Neural progenitor cell (in vitro differentiated cells): ENCODE results near the gene XPC. TPM values are rescaled to one million over a fixed set of nuclear protein-coding genes. Genes with fewer than 3 reads are reported as not detected.

Source experiments
- DNase-seq: peaks from one replicate; pipeline ENCODE4 v3.0.0-alpha.2; 2016; ENCODE audit warnings: low spot score
- H2AFZ ChIP-seq: fragments of 200-600 bp; sonication (generic); replicated peaks from 2 replicates; pipeline ENCODE4 v1.6.1; 2016; ENCODE audit warnings: antibody characterized with exemption
- H3F3A ChIP-seq: fragments of 200-600 bp; sonication (generic); 2 replicates; pipeline ENCODE4 v1.6.1; 2016; ENCODE audit warnings: antibody characterized with exemption, low read depth
- H3K27ac ChIP-seq: fragments of 200-600 bp; sonication (generic); 2 replicates; pipeline ENCODE4 v1.5.1; 2016; ENCODE audit warnings: mild to moderate bottlenecking
- H3K27me3 ChIP-seq: fragments of 200-600 bp; sonication (generic); 2 replicates; pipeline ENCODE4 v1.6.1; 2016; ENCODE audit warnings: mild to moderate bottlenecking, moderate library complexity
- H3K36me3 ChIP-seq: fragments of 200-600 bp; sonication (generic); 2 replicates; pipeline ENCODE4 v1.5.1; 2016
- H3K4me1 ChIP-seq: fragments of 200-600 bp; sonication (generic); 2 replicates; pipeline ENCODE4 v1.6.1; 2016; ENCODE audit warnings: mixed run types
- H3K4me2 ChIP-seq: fragments of 200-600 bp; sonication (generic); 2 replicates; pipeline ENCODE4 v1.6.1; 2016
- H3K4me3 ChIP-seq: fragments of 200-600 bp; sonication (generic); 2 replicates; pipeline ENCODE4 v1.5.1; 2016
- H3K79me2 ChIP-seq: fragments of 200-600 bp; sonication (generic); 2 replicates; pipeline ENCODE4 v1.6.1; 2016; ENCODE audit warnings: low read depth
- H3K9ac ChIP-seq: fragments of 200-600 bp; sonication (generic); 2 replicates; pipeline ENCODE4 v1.6.1; 2016
- H3K9me3 ChIP-seq: fragments of 200-600 bp; sonication (generic); 2 replicates; pipeline ENCODE4 v1.5.1; 2016; ENCODE audit warnings: low read depth
- H4K20me1 ChIP-seq: fragments of 200-600 bp; sonication (generic); 2 replicates; pipeline ENCODE4 v1.6.1; 2016; ENCODE audit warnings: low read depth
- H3K27ac Mint-ChIP-seq: 3 replicates; pipeline ENCODE4 v1.8.0; 2021; ENCODE audit warnings: mixed read lengths
- H3K27me3 Mint-ChIP-seq: 2 replicates; pipeline ENCODE4 v1.8.0; 2022; ENCODE audit warnings: low read depth, mild to moderate bottlenecking, inconsistent platforms, moderate library complexity, mixed read lengths; ENCODE audit not compliant: insufficient read depth
- H3K36me3 Mint-ChIP-seq: 3 replicates; pipeline ENCODE4 v1.8.0; 2021; ENCODE audit warnings: mixed read lengths
- H3K4me1 Mint-ChIP-seq: 3 replicates; pipeline ENCODE4 v1.8.0; 2021; ENCODE audit warnings: mixed read lengths
- H3K4me3 Mint-ChIP-seq: 3 replicates; pipeline ENCODE4 v1.8.0; 2021; ENCODE audit warnings: mild to moderate bottlenecking, moderate library complexity, mixed read lengths
- H3K9me3 Mint-ChIP-seq: 3 replicates; pipeline ENCODE4 v1.8.0; 2020; ENCODE audit warnings: mixed read lengths
- CTCF ChIP-seq: fragments of 200-600 bp; sonication (generic); IDR thresholded peaks from 2 replicates; pipeline ENCODE4 v1.5.1; 2017; ENCODE audit warnings: antibody characterized with exemption, mild to moderate bottlenecking
- EZH2 ChIP-seq: fragments of 200-600 bp; sonication (generic); IDR thresholded peaks from 2 replicates; pipeline ENCODE4 v1.6.1; 2017; ENCODE audit warnings: antibody characterized with exemption, mild to moderate bottlenecking, moderate library complexity
- EZH2phosphoT487 ChIP-seq: fragments of 200-600 bp; sonication (generic); IDR thresholded peaks from 2 replicates; pipeline ENCODE4 v1.6.1; 2017; ENCODE audit warnings: antibody characterized with exemption
- total RNA-seq: library from RNA; depleted of rRNA; stranded (reverse); fragments of >200 nt; gene quantifications from 2 replicates; pipeline ENCODE4 v1.2.3, GENCODE V29; 2015; ENCODE audit warnings: low replicate concordance

Gene XPC
- total RNA-seq, 1 donor from 2014 or later, result 44.1 TPM

DNA sequence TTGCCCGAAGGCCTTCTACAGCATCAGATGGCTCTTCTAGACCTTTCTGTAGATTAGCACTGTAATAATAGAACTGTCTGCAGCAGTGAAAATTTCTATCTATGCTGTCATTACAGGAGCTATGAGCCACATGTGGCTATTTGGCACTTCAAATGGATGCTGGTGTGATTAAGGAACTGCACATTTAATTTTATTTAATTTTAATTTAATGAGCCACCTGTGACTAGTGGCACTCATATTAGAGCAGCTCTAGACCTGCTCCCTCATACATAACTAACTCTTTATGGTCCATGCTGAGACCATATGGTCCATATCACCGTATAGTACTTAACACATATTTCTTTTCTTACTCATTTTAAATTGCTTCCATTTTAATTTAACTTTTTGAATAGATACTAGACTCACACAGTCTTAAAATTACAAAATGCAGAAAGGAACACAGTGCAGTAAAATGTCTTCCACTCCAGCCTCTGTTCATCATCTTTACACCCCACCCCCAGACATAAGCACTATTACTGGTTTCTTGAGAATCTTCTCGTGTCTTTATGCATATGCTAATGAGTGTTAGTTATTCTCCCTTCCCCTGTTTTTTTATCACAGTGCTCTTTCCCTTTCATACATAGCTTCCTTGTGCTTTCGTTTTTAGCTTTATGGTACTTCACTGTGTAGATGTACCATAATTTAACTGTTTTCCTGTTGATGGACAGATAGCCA is 9.8 kb upstream of the XPC start:
- no peak overlapping the region for H3K9ac ChIP-seq
- no peaks in the 10 kb centered on the region for H3K27me3 ChIP-seq
- peaks cover 24% of the 10 kb centered on the region for H3K9me3 Mint-ChIP-seq
- H3K27me3 Mint-ChIP-seq, result no peaks in the 10 kb centered on the region
- H3K4me3 Mint-ChIP-seq, result no peak overlapping the region
- H2AFZ ChIP-seq, result no peak overlapping the region
- H3K79me2 ChIP-seq, result peaks cover 63% of the 10 kb centered on the region
- H3K36me3 ChIP-seq, result peaks cover 12% of the 10 kb centered on the region
- H3K9me3 ChIP-seq, result no peaks in the 10 kb centered on the region
- no peak overlapping the region for H3K27ac Mint-ChIP-seq
- H3K4me3 ChIP-seq, result no peak overlapping the region
- TF ChIP-seq EZH2phosphoT487 (no peak), CTCF (no peak), EZH2 (no peak)
- no peaks in the 10 kb centered on the region for H3K4me1 ChIP-seq
- no peak for DNase-seq
- no peaks in the 10 kb centered on the region for H4K20me1 ChIP-seq
- H3K4me1 Mint-ChIP-seq, result no peaks in the 10 kb centered on the region
- H3K27ac ChIP-seq, result no peak overlapping the region
- peaks cover 57% of the 10 kb centered on the region for H3K36me3 Mint-ChIP-seq
- no peaks in the 10 kb centered on the region for H3F3A ChIP-seq
- H3K4me2 ChIP-seq, result no peak overlapping the region

DNA sequence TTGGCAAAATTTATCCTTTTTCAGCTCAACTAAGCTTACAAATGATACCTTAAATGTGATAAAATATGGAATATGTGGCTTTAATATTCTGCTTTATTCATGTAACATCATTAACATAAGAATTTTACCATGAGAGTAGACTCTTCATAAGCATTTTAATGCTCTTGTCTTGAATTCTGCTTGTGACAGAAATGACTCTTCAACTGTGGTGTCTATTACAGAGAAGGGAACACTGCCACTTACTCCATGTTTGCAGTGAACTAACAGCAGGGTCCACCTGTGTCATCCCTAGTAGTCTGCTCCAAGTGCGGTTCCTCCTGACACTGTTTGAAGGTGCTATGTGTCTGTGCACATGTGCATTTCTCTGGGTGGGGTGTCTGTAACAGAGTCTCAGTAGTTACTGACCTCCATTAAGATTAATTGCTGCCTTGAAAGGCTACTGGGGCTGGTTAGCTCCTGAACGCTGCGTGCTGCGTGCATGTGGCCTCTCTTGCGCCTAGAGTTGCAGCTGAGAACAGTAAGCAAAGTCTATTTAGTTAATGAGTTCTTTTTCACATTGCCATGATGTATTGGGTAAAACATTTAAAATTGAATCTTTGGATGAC is 8.6 kb upstream of the XPC start:
- Histone ChIP-seq H3F3A (no peaks in the 10 kb centered on the region), H3K4me2 (no peak overlapping the region), H3K4me3 (no peak overlapping the region), H3K4me1 (no peaks in the 10 kb centered on the region), H3K36me3 (peaks cover 13% of the 10 kb centered on the region), H2AFZ (no peak overlapping the region), H3K27ac (no peak overlapping the region), H3K27me3 (no peaks in the 10 kb centered on the region), H3K9me3 (no peaks in the 10 kb centered on the region), H3K79me2 (peaks cover 55% of the 10 kb centered on the region), H4K20me1 (peaks cover 4% of the 10 kb centered on the region), H3K9ac (no peak overlapping the region)
- Mint-ChIP-seq H3K4me1 (no peaks in the 10 kb centered on the region), H3K4me3 (no peak overlapping the region), H3K36me3 (peaks cover 47% of the 10 kb centered on the region), H3K9me3 (peaks cover 24% of the 10 kb centered on the region), H3K27me3 (no peaks in the 10 kb centered on the region), H3K27ac (no peak overlapping the region)
- TF ChIP-seq EZH2 (no peak), EZH2phosphoT487 (no peak), CTCF (no peak)
- DNase-seq, result no peak

DNA sequence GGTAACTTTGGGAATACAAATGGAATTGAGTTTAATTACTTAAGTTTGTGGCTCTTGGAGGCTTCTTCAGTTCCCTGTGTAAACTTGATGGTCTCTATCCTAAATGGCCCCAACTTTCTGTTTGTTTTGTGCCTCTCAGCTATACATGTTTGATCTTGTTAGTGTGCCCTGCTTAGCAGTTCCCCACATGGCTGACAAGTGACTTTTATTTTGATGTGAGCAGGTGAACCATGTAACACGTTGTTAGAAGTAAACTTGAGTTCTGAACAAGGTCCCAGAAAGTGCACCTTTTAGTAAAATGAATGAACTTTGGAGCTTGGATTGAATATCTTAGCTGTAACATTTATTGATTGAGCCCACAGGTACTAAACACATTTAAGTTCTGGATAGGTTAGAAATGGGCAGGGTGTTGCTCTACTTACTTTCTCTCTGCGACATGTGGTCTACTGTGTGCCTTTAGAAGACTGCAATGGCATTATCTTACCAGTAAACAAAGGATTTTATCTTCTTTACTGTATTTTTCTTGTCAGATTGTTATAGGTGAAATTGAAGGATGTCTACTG is 4.7 kb upstream of the XPC start:
- Histone ChIP-seq H4K20me1 (peaks cover 4% of the 10 kb centered on the region), H3F3A (no peaks in the 10 kb centered on the region), H3K27me3 (no peaks in the 10 kb centered on the region), H3K79me2 (peaks cover 49% of the 10 kb centered on the region), H3K27ac (no peak overlapping the region), H3K4me3 (no peak overlapping the region), H3K36me3 (peaks cover 13% of the 10 kb centered on the region), H3K9ac (no peak overlapping the region), H3K4me2 (no peak overlapping the region), H3K4me1 (peaks cover 6% of the 10 kb centered on the region), H2AFZ (no peak overlapping the region), H3K9me3 (no peaks in the 10 kb centered on the region)
- Mint-ChIP-seq H3K27me3 (no peaks in the 10 kb centered on the region), H3K9me3 (no peaks in the 10 kb centered on the region), H3K4me1 (peaks cover 15% of the 10 kb centered on the region), H3K27ac (no peak overlapping the region), H3K4me3 (no peak overlapping the region), H3K36me3 (peaks cover 13% of the 10 kb centered on the region)
- no peak for DNase-seq
- no peak for TF ChIP-seq EZH2
- no peak for TF ChIP-seq EZH2phosphoT487
- TF ChIP-seq CTCF, result no peak
